Stimulated activated CD4-positive, alpha-beta T cell treated with anti-CD3 and anti-CD28 coated beads, Interleukin-4, amount 100 ng/mL, for 48 hours (primary cell): ENCODE data around the gene THADA.
"Not testable (repeated sequence)": the region's sequence is repeated elsewhere in the genome, so short reads cannot be mapped to it uniquely, and the experiment has no call there.

Source experiments
- DNase-seq, 2 donors: peaks; one replicate each; pipeline ENCODE4 v3.0.0-alpha.2; 2020; ENCODE audit warnings: low read depth in 2 of 2

Gene THADA

GRCh38 chr2:43595603-43596412 lies at the start of gene THADA:
Gene THADA (minus strand): TSS chr2:43596038. CDS start chr2:43592392, 3,646 bp downstream.
- DNase-seq, result peak; percentile 97 to 99

GRCh38 chr2:43643680-43644079 lies 47.8 kb upstream of the THADA start:
- DNase-seq, result no peak

GRCh38 chr2:43642363-43642762 lies 46.5 kb upstream of the THADA start:
- DNase-seq, result no peak

GRCh38 chr2:43637030-43637803 lies 41.4 kb upstream of the THADA start, which contains the start of gene PLEKHH2:
Gene PLEKHH2 (plus strand): TSS chr2:43637260. CDS start chr2:43644674, 7,414 bp downstream.
- DNase-seq, result peak; percentile 84 to 90

- DNase-seq, result no peak
Observed at GRCh38 chr2:43636621-43637020, 40.8 kb upstream of the THADA start.

- not testable (repeated sequence) for DNase-seq
Observed at GRCh38 chr2:43636153-43636552, 40.3 kb upstream of the THADA start.

GRCh38 chr2:43634604-43635306 lies 38.9 kb upstream of the THADA start:
- DNase-seq, result no peak

- no peak for DNase-seq
Observed at GRCh38 chr2:43631618-43632317, 35.9 kb upstream of the THADA start.

- no peak for DNase-seq
Observed at GRCh38 chr2:43622931-43623451, 27.2 kb upstream of the THADA start.

- DNase-seq, result no peak
Observed at GRCh38 chr2:43619511-43619910, 23.7 kb upstream of the THADA start.

- no peak for DNase-seq
Observed at GRCh38 chr2:43616967-43617680, 21.3 kb upstream of the THADA start.

GRCh38 chr2:43612944-43613343 lies 17.1 kb upstream of the THADA start:
- no peak for DNase-seq

- peak; percentile 60 to 69 for DNase-seq
Observed at GRCh38 chr2:43611987-43612894, 16.4 kb upstream of the THADA start.

- DNase-seq, result no peak
Observed at GRCh38 chr2:43610361-43610760, 14.5 kb upstream of the THADA start.

GRCh38 chr2:43609290-43609918 lies 13.6 kb upstream of the THADA start:
- no peak for DNase-seq

GRCh38 chr2:43605851-43606250 lies 10.0 kb upstream of the THADA start:
- no peak for DNase-seq

GRCh38 chr2:43605079-43605655 lies 9.3 kb upstream of the THADA start:
- DNase-seq, result peak in 1 of 2 donors; percentile 11

GRCh38 chr2:43604674-43605073 lies 8.8 kb upstream of the THADA start:
- DNase-seq, result no peak

GRCh38 chr2:43600596-43600995 lies 4.8 kb upstream of the THADA start:
- not testable (repeated sequence) for DNase-seq
